Esophagus (tissue), 2 donors: ENCODE results near the gene AIP. TPM values are rescaled to one million over a fixed set of nuclear protein-coding genes. Genes with fewer than 3 reads are reported as not detected.

Source experiments
- H3K27ac ChIP-seq, 2 donors: one replicate each; pipeline ENCODE4 v1.5.1; 2013; ENCODE audit warnings: low read depth in 2 of 2, mild to moderate bottlenecking in 2 of 2, inconsistent platforms in 1 of 2, low read length in 1 of 2, moderate library complexity in 1 of 2
- H3K27me3 ChIP-seq, 2 donors: one replicate each; pipeline ENCODE4 v1.6.1; 2013; ENCODE audit warnings: low read length in 2 of 2, control low read depth in 1 of 2, mild to moderate bottlenecking in 1 of 2; ENCODE audit not compliant: insufficient read depth in 2 of 2, control insufficient read depth in 1 of 2
- H3K36me3 ChIP-seq, 2 donors: one replicate each; pipeline ENCODE4 v1.6.1; 2013; ENCODE audit warnings: low read length in 1 of 2; ENCODE audit not compliant: control insufficient read depth in 2 of 2, insufficient read depth in 2 of 2
- H3K4me1 ChIP-seq, 2 donors: one replicate each; pipeline ENCODE4 v1.6.1; 2013; ENCODE audit warnings: low read length in 1 of 2; ENCODE audit not compliant: control insufficient read depth in 2 of 2, insufficient read depth in 2 of 2
- H3K4me3 ChIP-seq, 2 donors: one replicate each; pipeline ENCODE4 v1.5.1; 2013; ENCODE audit warnings: low read length in 2 of 2, mild to moderate bottlenecking in 2 of 2, low read depth in 1 of 2, moderate library complexity in 1 of 2
- H3K9me3 ChIP-seq, 2 donors: one replicate each; pipeline ENCODE4 v1.6.1; 2013; ENCODE audit warnings: mild to moderate bottlenecking in 2 of 2, low read depth in 1 of 2, low read length in 1 of 2, moderate library complexity in 1 of 2; ENCODE audit not compliant: control insufficient read depth in 2 of 2, insufficient read depth in 1 of 2
- WGBS, 2 donors: extraction: QIAGEN DNeasy Blood & Tissue Kit; methylation state at CpG; one replicate each; pipeline ENCODE4 v1.1.7; 2013; 5-methylcytosine and 5-hydroxymethylcytosine counted together
- polyA plus RNA-seq, 2 donors: library from polyadenylated mRNA; stranded (reverse); fragments of 200-250 nt; gene quantifications; one replicate each; pipeline ENCODE4 v1.2.3, GENCODE V29; 2013
- donor health status: healthy with polysubstance abuse.
- donor health status: Bipolar disorder and iron deficiency.

Gene AIP
- polyA plus RNA-seq, 2 donors: 34.1 to 41.5 TPM

DNA sequence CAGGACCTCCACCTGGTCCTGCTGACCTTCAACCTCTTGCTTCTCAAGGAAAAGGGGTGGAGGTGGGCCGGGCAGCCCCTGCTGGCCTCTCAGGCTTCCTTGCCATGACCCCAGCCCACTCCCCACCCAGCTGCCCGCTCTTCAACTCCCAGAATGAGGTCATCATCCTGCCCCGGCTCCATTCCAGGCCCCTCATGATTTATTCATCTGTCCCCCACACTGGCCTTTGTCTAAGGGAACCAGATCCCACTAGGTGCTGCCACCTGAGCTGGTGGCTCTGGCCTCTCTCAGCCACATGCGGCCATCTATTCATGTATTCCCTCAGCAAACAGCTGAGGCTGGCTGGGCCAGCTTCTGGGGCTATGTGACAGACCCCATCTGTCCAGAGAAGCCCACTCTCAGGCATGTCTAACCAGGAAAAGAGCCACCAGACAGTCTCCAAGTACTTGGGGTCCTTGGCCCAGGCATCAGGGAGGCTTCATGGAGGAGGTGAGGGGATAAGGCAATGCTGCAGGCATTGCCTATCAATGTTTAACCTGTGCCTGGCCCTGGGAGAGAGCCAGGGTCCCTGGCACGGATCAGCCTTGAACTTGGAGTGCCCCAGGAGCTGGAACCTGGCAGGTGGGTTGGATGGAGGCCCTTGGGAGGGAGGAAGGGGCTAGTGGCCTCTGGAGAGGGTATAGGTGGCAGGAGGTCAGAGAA is 42.6 kb downstream of the AIP start:
- WGBS, 2 donors: 70 to 78% methylated on average over 5 of the region's 5 CpGs

DNA sequence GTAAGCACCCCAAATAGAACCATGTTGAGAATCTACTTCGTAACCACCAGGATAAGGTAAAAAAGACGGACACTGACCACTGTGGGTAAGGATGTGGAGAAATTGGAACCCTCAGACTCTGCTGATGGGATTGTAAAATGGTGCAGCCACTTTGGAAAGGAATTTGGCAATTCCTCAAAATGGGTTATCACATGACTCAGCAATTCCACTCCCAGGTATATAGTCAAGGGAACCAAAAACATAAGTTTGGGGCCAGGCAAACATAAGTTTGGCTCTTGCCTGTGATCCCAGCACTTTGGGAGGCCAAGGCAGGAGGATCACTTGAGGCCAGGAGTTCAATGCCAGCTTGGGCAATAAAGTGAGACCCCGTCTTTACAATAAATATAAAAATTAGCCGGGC is 45.5 kb downstream of the AIP start:
- Histone ChIP-seq H3K36me3 (no peaks in the 10 kb centered on the region), H3K27me3 (no peaks in the 10 kb centered on the region), H3K27ac (no peak overlapping the region), H3K9me3 (peaks cover 0 to under 1% of the 10 kb centered on the region in 2 donors), H3K4me3 (no peak overlapping the region), H3K4me1 (no peaks in the 10 kb centered on the region)
- WGBS, 2 donors: 91 to 95% methylated on average over 4 of the region's 4 CpGs

More for the DNA sequence above, 42.6 kb downstream of the AIP start:
- H3K27ac ChIP-seq: no peak overlapping the region
- H3K9me3 ChIP-seq: no peaks in the 10 kb centered on the region
- H3K36me3 ChIP-seq: no peaks in the 10 kb centered on the region
- H3K4me1 ChIP-seq: no peaks in the 10 kb centered on the region
- no peaks in the 10 kb centered on the region for H3K27me3 ChIP-seq
- H3K4me3 ChIP-seq: no peak overlapping the region

DNA sequence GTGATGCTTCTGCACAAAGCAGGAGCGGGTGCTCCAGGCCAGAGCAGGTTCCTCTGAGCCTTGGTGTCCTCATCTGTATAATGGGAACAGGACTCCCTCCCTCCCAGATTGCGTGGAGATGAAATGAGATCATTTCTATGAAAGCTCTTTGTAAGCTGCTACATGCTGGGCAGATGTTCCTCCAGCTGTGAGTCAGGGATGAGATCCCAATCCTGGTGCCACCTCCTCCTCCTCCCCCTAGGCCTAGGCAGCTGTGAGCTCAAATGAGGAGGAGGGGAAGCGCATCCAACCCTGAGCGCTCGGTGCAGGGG is 47.4 kb downstream of the AIP start:
- no peaks in the 10 kb centered on the region for H3K36me3 ChIP-seq
- peaks cover 0 to 7% of the 10 kb centered on the region in 2 donors for H3K9me3 ChIP-seq
- no peak overlapping the region for H3K4me3 ChIP-seq
- 84 to 90% methylated on average over 5 of the region's 5 CpGs for WGBS, 2 donors
- no peaks in the 10 kb centered on the region for H3K27me3 ChIP-seq
- no peak overlapping the region for H3K27ac ChIP-seq
- H3K4me1 ChIP-seq: no peaks in the 10 kb centered on the region

DNA sequence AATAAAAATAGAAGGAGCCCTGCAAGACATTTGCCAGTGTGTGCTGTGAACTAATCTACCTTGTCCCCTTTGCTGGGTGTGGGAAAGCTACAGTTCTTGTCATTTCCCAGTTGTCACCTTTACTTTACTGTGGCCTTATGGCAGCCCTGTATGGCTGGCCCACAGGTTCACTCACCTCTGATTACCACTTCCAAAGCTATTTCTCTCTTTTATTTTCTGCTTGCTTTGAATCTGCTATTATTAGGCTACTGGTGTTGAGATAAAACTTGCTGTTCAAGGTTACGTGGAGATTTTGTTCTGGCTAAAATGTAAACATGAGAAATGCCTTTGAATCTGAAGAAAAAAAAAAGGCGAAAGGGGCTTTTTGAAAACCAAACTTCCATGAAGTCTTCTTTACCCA is 50.1 kb downstream of the AIP start:
- 63 to 72% methylated on average over 2 of the region's 2 CpGs for WGBS, 2 donors
- H3K9me3 ChIP-seq: peaks cover 0 to 7% of the 10 kb centered on the region in 2 donors
- no peak overlapping the region for H3K27ac ChIP-seq
- no peaks in the 10 kb centered on the region for H3K4me1 ChIP-seq
- H3K36me3 ChIP-seq: no peaks in the 10 kb centered on the region
- H3K27me3 ChIP-seq: no peaks in the 10 kb centered on the region
- H3K4me3 ChIP-seq: no peak overlapping the region

DNA sequence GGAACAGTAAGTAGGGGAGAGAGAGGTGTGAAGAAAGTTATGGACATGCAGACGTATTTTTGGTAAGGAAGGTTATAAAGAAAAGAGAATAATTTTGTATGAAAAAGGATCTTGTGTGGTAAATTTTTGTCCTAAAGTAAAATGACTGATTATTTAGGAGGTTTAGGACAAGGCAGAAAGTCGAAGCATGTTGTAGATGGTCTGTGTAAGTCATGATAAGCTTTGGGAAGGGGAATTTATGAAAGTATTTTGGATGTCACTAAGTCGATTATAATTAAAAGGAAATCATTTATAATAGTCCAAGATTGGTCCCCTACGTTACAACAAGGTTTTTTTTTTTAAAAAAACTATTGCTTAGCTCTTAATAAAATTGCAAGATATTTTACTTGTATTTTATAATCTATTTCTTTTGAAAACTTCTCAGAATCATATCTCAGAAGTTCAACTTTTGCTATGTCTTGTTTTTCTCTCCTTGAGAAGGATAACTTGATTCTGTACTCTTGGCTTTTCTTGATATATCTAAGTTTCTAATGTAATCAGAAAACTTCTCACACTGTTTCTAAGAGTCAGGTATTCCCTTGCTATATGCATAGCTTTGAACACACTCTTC is 51.3 kb downstream of the AIP start:
- no peaks in the 10 kb centered on the region for H3K36me3 ChIP-seq
- peaks cover 0 to 7% of the 10 kb centered on the region in 2 donors for H3K9me3 ChIP-seq
- H3K27me3 ChIP-seq: no peaks in the 10 kb centered on the region
- H3K4me3 ChIP-seq: no peak overlapping the region
- no peak overlapping the region for H3K27ac ChIP-seq
- H3K4me1 ChIP-seq: peaks cover 0 to 2% of the 10 kb centered on the region in 2 donors
- WGBS, 2 donors: 29 to 31% methylated on average over 4 of the region's 4 CpGs

- Histone ChIP-seq H3K36me3 (no peaks in the 10 kb centered on the region), H3K27ac (no peak overlapping the region), H3K4me1 (peaks cover 0 to 3% of the 10 kb centered on the region in 2 donors), H3K4me3 (no peak overlapping the region), H3K27me3 (no peaks in the 10 kb centered on the region), H3K9me3 (peaks cover 0 to 7% of the 10 kb centered on the region in 2 donors)
- WGBS, 2 donors: 73 to 78% methylated on average over 1 of the region's 1 CpG
These were observed 52.7 kb downstream of the AIP start for GRCh38 chr11:67535561-67535960.

- Histone ChIP-seq H3K4me3 (no peak overlapping the region), H3K4me1 (peaks cover 0 to 3% of the 10 kb centered on the region in 2 donors), H3K36me3 (no peaks in the 10 kb centered on the region), H3K9me3 (peaks cover 0 to 7% of the 10 kb centered on the region in 2 donors), H3K27ac (no peak overlapping the region), H3K27me3 (no peaks in the 10 kb centered on the region)
- 69 to 72% methylated on average over 6 of the region's 6 CpGs for WGBS, 2 donors
These were observed 55.5 kb downstream of the AIP start for GRCh38 chr11:67538306-67538705.

DNA sequence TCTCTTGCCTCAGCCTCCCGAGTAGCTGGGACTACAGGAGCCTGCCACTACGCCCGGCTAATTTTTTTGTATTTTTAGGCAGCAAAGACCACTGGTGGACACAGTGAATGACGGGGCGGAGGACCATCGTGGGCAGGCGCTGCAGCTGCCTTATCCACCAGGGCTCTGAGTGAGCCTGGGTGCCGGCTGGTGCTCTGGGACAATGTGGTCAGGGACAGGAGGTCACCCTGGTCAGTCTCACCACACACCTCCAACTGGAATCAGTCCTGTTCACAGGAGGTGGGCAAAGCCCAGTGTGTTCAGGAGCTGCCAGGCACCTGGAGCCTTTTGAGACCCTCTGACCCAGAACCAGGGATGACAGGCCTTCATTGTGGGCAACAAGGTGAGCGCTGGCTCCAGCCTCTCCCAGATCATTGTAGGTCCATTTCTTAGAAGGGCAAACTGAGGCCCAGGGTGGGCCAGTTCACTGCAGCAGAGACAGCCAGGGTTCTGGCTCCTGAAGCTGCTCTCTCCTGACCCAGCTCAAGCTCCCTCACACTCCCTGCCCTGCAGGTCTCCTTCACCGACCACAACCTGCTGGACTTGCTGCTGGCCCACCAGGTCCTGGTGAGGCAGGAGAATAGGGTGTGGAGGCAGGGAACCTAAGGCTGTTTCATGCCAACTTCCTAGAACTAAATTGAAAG is 56.1 kb downstream of the AIP start:
- H3K9me3 ChIP-seq: peaks cover 0 to 3% of the 10 kb centered on the region in 2 donors
- WGBS, 2 donors: 88 to 89% methylated on average over 10 of the region's 10 CpGs
- no peaks in the 10 kb centered on the region for H3K27me3 ChIP-seq
- no peak overlapping the region for H3K27ac ChIP-seq
- no peaks in the 10 kb centered on the region for H3K36me3 ChIP-seq
- peaks cover 0 to 3% of the 10 kb centered on the region in 2 donors for H3K4me1 ChIP-seq
- H3K4me3 ChIP-seq: no peak overlapping the region

DNA sequence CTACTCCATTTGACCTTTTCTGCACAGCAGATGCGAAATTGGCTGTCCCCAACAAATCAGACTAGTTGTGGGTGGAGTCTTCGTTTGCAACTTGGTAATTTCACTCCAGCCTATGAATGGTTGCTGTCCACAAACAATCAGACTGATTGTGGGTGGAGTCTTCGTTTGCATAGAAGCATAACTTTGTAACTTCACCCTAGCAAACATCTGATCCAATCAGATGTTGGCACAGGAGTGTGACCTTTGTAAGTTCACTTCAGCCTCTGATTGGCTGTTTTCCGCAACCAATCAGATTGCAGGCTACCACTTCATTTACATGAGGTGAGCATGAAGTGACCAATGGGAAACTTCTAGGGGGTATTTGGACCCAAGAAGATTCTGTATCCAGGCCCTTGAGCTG is 56.7 kb downstream of the AIP start:
- Histone ChIP-seq H3K36me3 (no peaks in the 10 kb centered on the region), H3K4me1 (peaks cover 0 to 3% of the 10 kb centered on the region in 2 donors), H3K27ac (no peak overlapping the region), H3K9me3 (peaks cover 0 to 3% of the 10 kb centered on the region in 2 donors), H3K4me3 (no peak overlapping the region), H3K27me3 (no peaks in the 10 kb centered on the region)
- 83 to 85% methylated on average over 4 of the region's 4 CpGs for WGBS, 2 donors
